ENCODE measurements around the gene ANKS3.
"Not testable (repeated sequence)": the region's sequence is repeated elsewhere in the genome, so short reads cannot be mapped to it uniquely, and the experiment has no call there.

ANKS3 gene

GRCh38 chr16:4659363-4660353, 74.4 kb downstream of the ANKS3 start:
- H3K36me3 ChIP-seq (ENCODE audit: control insufficient read depth, insufficient read depth, low read length), result peaks cover 24% of the 10 kb centered on the region
- no peak overlapping the region for H3K9ac ChIP-seq (ENCODE audit: low read length)
- H3K4me1 ChIP-seq (ENCODE audit: control insufficient read depth, insufficient read depth, low read length), result peaks cover 2% of the 10 kb centered on the region
- no peak overlapping the region for H3K27ac ChIP-seq (ENCODE audit: low read depth, low read length)
- H3K27me3 ChIP-seq (ENCODE audit: control insufficient read depth, insufficient read depth, low read length), result no peaks in the 10 kb centered on the region
- no peak overlapping the region for H3K4me3 ChIP-seq (ENCODE audit: low read length)

- peaks cover 2% of the 10 kb centered on the region for H3K4me1 ChIP-seq (ENCODE audit: control insufficient read depth, insufficient read depth, low read length)
- no peaks in the 10 kb centered on the region for H3K27me3 ChIP-seq (ENCODE audit: control insufficient read depth, insufficient read depth, low read length)
- no peak overlapping the region for H3K27ac ChIP-seq (ENCODE audit: low read depth, low read length)
- no peak overlapping the region for H3K9ac ChIP-seq (ENCODE audit: low read length)
- peaks cover 29% of the 10 kb centered on the region for H3K36me3 ChIP-seq (ENCODE audit: control insufficient read depth, insufficient read depth, low read length)
- H3K4me3 ChIP-seq (ENCODE audit: low read length), result no peak overlapping the region
Observed at GRCh38 chr16:4656695-4657686, 77.1 kb downstream of the ANKS3 start.

- H3K36me3 ChIP-seq (ENCODE audit: control insufficient read depth, insufficient read depth, low read length), result peaks cover 31% of the 10 kb centered on the region
- no peak overlapping the region for H3K9ac ChIP-seq (ENCODE audit: low read length)
- H3K4me1 ChIP-seq (ENCODE audit: control insufficient read depth, insufficient read depth, low read length), result peaks cover 2% of the 10 kb centered on the region
- H3K27me3 ChIP-seq (ENCODE audit: control insufficient read depth, insufficient read depth, low read length), result no peaks in the 10 kb centered on the region
- H3K27ac ChIP-seq (ENCODE audit: low read depth, low read length), result no peak overlapping the region
- no peak overlapping the region for H3K4me3 ChIP-seq (ENCODE audit: low read length)
Observed at GRCh38 chr16:4656221-4656620, 77.8 kb downstream of the ANKS3 start.

DNA sequence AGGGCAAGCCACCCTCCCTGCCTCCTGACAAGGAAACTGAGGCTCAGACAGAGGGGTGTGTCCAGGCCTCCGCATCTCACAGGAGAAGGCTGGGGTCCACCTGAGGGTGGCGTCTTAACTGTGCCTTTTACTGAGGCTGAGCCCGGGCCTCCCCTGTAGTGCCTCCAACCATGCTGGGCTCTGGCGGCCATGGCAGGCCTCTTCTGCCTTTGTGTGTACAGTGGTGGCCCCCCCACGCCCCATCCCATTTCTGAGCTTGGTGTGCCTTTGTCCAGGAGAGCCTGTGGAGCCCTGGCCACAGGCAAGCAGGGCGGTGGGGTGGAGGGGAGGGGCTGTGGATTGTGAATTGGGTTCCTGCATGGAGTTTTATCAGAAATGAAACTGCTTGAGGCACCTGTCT, 78.3 kb downstream of the ANKS3 start:
- peaks cover 2% of the 10 kb centered on the region for H3K4me1 ChIP-seq (ENCODE audit: control insufficient read depth, insufficient read depth, low read length)
- H3K9ac ChIP-seq (ENCODE audit: low read length), result no peak overlapping the region
- H3K4me3 ChIP-seq (ENCODE audit: low read length), result no peak overlapping the region
- H3K27ac ChIP-seq (ENCODE audit: low read depth, low read length), result no peak overlapping the region
- peaks cover 30% of the 10 kb centered on the region for H3K36me3 ChIP-seq (ENCODE audit: control insufficient read depth, insufficient read depth, low read length)
- H3K27me3 ChIP-seq (ENCODE audit: control insufficient read depth, insufficient read depth, low read length), result no peaks in the 10 kb centered on the region

GRCh38 chr16:4654964-4655590, 79.0 kb downstream of the ANKS3 start:
- Histone ChIP-seq H3K27me3 (ENCODE audit: control insufficient read depth, insufficient read depth, low read length) (no peaks in the 10 kb centered on the region), H3K9ac (ENCODE audit: low read length) (no peak overlapping the region), H3K36me3 (ENCODE audit: control insufficient read depth, insufficient read depth, low read length) (peaks cover 33% of the 10 kb centered on the region), H3K4me1 (ENCODE audit: control insufficient read depth, insufficient read depth, low read length) (peaks cover 2% of the 10 kb centered on the region), H3K4me3 (ENCODE audit: low read length) (no peak overlapping the region), H3K27ac (ENCODE audit: low read depth, low read length) (no peak overlapping the region)

DNA sequence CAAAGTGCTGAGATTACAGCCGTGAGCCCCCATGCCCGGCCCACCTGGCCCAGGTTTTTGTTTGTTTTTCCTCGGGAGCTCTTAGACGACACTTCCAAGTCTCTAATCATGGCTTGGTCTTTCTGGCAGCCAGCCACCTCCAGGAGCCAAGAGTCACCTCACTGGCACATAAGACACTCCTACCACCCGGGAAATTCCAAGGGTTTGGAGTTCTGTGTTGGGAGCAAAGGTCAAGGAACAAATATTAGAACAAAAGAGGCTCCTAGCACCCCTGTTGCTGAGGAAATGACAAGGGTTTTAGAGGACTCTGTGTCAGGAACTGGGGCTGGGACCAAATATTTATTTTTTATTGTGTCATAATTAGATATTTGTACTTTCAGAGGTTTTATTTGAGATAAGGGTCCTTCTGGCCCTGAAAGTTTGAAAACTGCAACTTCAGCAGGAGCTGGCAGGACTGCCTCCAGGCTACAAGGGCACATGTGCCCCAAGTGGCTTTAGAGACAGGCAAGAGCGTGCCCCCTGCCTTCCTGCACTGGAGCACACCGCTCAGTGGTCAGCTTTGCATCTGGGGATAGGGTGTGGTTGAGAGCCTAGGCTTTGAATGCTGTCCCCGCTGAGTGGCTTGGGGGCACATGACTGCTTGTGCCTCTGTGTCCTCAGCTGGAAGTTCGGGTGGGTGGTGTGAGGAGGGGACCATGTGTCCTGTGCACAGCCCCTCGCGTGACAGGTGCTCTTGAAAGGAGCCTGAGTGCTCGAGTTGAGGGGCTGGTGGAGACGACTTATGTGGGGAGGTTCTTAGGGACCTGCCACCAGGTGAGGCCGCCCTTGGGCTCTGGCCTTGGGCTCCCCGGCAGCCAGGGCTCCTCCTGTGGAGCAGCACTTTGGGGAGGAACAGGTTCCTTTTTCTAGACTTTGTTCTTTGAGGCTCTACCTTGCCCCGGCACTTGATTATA, 79.8 kb downstream of the ANKS3 start:
- H3K27me3 ChIP-seq (ENCODE audit: control insufficient read depth, insufficient read depth, low read length), result no peaks in the 10 kb centered on the region
- H3K4me3 ChIP-seq (ENCODE audit: low read length), result no peak overlapping the region
- H3K4me1 ChIP-seq (ENCODE audit: control insufficient read depth, insufficient read depth, low read length), result no peaks in the 10 kb centered on the region
- no peak overlapping the region for H3K9ac ChIP-seq (ENCODE audit: low read length)
- peaks cover 33% of the 10 kb centered on the region for H3K36me3 ChIP-seq (ENCODE audit: control insufficient read depth, insufficient read depth, low read length)
- no peak overlapping the region for H3K27ac ChIP-seq (ENCODE audit: low read depth, low read length)

DNA sequence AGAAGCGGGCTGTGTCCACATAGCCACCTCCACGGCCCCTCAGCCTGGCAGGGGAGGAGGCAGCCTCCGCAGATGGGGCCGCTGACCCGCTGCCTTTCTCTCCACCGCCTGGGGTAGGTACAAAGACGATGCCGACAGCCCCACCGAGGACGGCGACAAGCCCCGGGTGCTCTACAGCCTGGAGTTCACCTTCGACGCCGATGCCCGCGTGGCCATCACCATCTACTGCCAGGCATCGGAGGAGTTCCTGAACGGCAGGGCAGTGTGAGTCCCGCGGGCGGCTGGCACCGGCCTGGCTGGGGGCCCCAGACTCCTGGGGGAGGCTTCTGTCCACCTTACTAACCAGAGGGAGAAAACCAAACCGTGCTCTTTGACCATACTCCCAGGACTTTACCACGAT, 81.5 kb downstream of the ANKS3 start:
- Histone ChIP-seq H3K27ac (ENCODE audit: low read depth, low read length) (no peak overlapping the region), H3K4me1 (ENCODE audit: control insufficient read depth, insufficient read depth, low read length) (no peaks in the 10 kb centered on the region), H3K36me3 (ENCODE audit: control insufficient read depth, insufficient read depth, low read length) (peaks cover 33% of the 10 kb centered on the region), H3K9ac (ENCODE audit: low read length) (no peak overlapping the region), H3K4me3 (ENCODE audit: low read length) (no peak overlapping the region), H3K27me3 (ENCODE audit: control insufficient read depth, insufficient read depth, low read length) (no peaks in the 10 kb centered on the region)

DNA sequence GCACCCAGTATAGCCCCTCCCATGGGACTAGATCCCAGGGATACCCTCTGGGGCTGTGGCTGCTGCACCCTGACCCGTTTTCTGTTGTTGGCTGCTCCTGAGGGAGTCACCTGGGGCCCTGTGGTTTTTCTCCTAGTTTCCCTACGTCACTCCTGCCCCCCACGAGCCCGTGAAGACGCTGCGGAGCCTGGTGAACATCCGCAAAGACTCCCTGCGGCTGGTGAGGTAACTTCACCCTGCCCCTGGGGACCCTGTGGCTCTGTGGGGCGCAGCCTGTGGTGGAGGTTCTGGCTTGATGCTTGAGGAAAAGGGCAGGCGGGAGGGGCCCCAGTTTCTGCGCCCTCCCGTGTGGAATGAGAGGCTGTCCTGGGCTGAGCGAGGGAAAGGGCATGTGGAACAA, 82.2 kb downstream of the ANKS3 start:
- Histone ChIP-seq H3K27me3 (ENCODE audit: control insufficient read depth, insufficient read depth, low read length) (no peaks in the 10 kb centered on the region), H3K36me3 (ENCODE audit: control insufficient read depth, insufficient read depth, low read length) (peaks cover 28% of the 10 kb centered on the region), H3K4me3 (ENCODE audit: low read length) (no peak overlapping the region), H3K4me1 (ENCODE audit: control insufficient read depth, insufficient read depth, low read length) (no peaks in the 10 kb centered on the region), H3K9ac (ENCODE audit: low read length) (no peak overlapping the region), H3K27ac (ENCODE audit: low read depth, low read length) (no peak overlapping the region)

- not testable (repeated sequence) for H3K27me3 ChIP-seq (ENCODE audit: control insufficient read depth, insufficient read depth, low read length); H3K4me1 ChIP-seq (ENCODE audit: control insufficient read depth, insufficient read depth, low read length); H3K9ac ChIP-seq (ENCODE audit: low read length); H3K27ac ChIP-seq (ENCODE audit: low read depth, low read length); H3K4me3 ChIP-seq (ENCODE audit: low read length)
- peaks cover 20% of the 10 kb centered on the region for H3K36me3 ChIP-seq (ENCODE audit: control insufficient read depth, insufficient read depth, low read length)
Observed at GRCh38 chr16:4650443-4651074, 83.5 kb downstream of the ANKS3 start.

GRCh38 chr16:4649744-4650442, 84.2 kb downstream of the ANKS3 start:
- Histone ChIP-seq H3K27ac (ENCODE audit: low read depth, low read length) (no peak overlapping the region), H3K36me3 (ENCODE audit: control insufficient read depth, insufficient read depth, low read length) (peaks cover 14% of the 10 kb centered on the region), H3K4me1 (ENCODE audit: control insufficient read depth, insufficient read depth, low read length) (no peaks in the 10 kb centered on the region), H3K27me3 (ENCODE audit: control insufficient read depth, insufficient read depth, low read length) (no peaks in the 10 kb centered on the region), H3K9ac (ENCODE audit: low read length) (no peak overlapping the region), H3K4me3 (ENCODE audit: low read length) (no peak overlapping the region)

Data from rectal smooth muscle tissue (tissue), 1 donor.